AG09319 (cell line): Measurements from ENCODE around the gene SCAP.
A peak's percentile ranks its signal among the peaks of the same experiment; 100 is the strongest.
"Not testable (repeated sequence)": the region's sequence is repeated elsewhere in the genome, so short reads cannot be mapped to it uniquely, and the experiment has no call there.

ENCODE experiments used
- DNase-seq: peaks from one replicate; pipeline ENCODE4 v3.0.0-alpha.2; 2010; ENCODE audit warnings: low read depth; ENCODE audit errors: extremely low read depth
- TF ChIP-seq, protein P1 (sequence below): IDR thresholded peaks from 2 replicates; pipeline ENCODE4 v1.5.1; 2011; ENCODE audit warnings: low read depth, mild to moderate bottlenecking, inconsistent platforms, low read length, moderate library complexity

SCAP gene

DNA sequence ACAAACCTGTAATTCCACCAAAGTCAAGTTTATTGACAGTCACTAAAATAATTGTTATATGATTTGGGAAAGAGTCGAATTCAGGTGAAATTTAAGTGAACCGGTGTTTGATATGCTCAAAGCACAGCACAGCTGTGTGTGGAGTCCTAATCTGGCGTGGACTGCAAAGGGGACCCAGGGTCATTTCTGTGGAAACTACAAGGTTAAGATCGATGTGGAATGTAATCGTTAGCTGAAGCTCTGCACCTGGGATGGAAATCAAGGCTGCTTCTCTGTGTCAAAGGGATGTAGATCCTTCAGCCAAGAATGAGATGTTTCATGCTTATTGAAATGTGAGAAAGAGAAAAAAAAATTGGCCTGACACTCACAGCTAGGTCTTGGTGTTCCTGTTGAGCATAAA is 39.4 kb upstream of the SCAP start:
- TF ChIP-seq, protein P1, sequence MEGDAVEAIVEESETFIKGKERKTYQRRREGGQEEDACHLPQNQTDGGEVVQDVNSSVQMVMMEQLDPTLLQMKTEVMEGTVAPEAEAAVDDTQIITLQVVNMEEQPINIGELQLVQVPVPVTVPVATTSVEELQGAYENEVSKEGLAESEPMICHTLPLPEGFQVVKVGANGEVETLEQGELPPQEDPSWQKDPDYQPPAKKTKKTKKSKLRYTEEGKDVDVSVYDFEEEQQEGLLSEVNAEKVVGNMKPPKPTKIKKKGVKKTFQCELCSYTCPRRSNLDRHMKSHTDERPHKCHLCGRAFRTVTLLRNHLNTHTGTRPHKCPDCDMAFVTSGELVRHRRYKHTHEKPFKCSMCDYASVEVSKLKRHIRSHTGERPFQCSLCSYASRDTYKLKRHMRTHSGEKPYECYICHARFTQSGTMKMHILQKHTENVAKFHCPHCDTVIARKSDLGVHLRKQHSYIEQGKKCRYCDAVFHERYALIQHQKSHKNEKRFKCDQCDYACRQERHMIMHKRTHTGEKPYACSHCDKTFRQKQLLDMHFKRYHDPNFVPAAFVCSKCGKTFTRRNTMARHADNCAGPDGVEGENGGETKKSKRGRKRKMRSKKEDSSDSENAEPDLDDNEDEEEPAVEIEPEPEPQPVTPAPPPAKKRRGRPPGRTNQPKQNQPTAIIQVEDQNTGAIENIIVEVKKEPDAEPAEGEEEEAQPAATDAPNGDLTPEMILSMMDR: no peak

DNA sequence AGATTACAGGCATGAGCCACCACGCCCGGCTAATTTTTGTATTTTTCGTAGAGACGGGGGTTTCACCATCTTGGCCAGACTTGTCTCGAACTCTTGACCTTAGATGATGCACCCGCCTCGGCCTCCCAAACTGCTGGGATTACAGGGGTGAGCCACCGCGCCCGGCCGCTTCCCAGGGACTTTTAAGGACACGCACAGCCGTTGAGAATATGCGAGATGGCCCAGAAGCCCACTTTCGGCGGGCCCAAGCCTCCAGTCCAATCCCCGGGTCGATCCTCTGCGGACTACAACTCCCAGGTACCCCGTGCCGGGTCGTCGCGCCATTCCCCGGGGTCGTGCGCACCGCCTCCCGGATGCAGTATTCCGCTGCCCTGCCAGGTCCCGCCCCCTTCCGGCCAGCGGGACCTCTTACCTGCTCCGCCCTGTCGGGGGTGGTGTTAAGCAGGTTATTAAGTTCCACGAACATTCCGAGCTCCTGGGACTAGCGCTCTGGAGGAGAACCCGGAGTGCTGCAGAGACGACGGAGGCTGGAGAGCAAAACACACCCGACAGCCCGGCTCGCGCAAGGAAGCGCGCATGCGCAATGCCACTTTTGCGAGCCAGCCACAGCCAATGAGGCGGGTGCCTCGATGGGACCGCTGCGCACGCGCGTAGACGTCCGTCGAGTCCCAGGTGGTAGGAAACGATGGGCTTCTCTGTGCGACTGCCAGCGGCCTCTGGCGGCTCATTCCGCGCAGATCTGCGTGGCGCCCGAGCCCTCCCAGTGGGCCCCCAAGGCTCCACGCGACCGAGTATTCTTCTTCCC is 37.6 kb upstream of the SCAP start, which contains the start of gene ELP6:
Gene ELP6, minus strand, starts transcription at position 588 of the 805 bp plus-strand sequence. Its CDS starts 122 bp downstream, at position 466.
- peak; percentile 91 for DNase-seq
- TF ChIP-seq, protein P1: peak; percentile 35

More for the DNA sequence above, 39.4 kb upstream of the SCAP start:
- DNase-seq: no peak

DNA sequence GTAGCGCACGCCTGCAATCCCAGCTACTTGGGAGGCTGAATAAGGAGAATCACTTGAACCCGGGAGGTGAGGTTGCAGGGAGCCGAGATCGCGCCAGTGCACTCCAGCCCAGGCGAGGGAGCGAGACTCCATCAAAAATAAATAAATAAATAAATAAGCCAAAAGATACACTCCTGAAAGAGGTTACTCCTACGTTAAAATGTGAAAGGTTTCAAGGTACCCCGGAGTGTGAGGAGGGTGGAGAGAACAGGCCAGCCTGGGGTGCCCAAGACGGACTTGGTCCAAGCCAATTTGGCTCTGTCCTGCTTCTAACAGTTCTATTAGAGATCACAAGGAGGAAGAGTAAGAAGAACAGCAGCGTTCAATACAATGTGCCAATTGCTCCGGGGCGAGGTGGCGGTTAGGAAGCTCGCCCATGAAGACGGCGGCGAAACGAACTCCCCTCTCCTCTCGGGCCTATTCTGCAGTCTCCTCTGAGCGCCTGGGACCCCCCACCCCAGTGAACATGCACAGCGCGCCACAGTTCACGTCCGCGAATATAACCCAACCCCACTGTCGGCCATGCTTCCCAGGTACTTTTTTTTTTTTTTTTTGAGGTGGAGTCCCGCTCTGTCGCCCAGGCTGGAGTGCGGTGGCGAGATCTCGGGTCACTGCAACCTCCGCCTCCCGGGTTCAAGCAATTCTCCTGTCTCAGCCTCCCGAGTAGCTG is 36.8 kb upstream of the SCAP start:
- TF ChIP-seq, protein P1: no peak
- no peak for DNase-seq

DNA sequence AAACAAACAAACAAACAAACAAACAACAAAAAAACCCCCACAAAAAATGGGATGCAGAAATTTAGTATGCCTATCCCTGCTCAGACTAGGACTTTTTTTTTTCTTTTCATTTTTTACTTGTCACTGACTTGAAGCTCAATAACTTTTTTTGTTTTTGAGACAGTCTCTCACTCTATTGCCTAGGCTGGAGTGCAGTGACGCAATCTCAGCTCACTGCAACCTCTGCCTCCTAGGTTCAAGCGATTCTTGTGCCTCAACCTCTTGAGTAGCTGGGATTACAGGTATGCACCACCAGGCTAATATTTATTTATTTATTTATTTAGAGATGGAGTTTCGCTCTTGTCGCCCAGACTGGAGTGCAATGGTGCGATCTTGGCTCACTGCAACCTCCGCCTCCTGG is 29.5 kb upstream of the SCAP start:
- DNase-seq: not testable (repeated sequence)

DNA sequence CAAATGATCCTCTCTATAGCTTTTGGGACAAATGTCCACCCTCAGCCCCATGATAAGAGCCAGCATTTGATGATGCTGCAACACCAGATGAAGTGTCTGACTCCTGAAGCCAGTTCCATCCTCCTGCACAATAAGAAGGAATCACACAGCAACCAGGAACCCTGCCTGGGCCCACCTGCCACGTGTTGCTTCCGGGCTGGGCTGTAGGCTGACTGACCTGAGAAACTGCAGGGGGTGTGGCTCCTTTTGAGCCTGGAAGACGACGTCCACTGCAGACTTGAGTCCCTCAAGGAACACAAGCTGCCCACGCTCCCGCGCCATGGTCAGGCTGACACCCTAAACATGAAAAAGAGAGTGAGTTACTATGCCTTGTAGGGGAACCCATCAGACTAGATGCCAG is 28.4 kb upstream of the SCAP start:
- DNase-seq: no peak
- TF ChIP-seq, protein P1: no peak

DNA sequence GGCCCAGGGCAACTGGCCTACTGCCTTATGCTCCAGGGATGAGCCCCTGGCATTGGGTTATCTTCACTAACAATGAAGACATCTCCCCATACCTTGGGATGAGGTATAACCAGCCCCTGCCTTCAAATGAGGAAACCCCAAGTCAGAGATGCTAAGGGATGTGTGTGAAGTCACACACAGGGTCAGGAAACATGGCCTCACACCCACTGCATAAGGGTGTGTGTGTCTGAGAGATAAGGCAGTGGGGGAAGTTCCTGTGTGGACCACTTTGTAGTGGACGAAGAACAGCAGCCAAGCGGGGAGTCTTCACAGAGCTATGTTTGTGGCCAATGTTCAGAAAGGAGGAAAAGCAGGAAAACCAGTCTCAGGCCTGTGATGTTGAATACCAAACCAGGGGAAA is 27.3 kb upstream of the SCAP start:
- DNase-seq: no peak
- TF ChIP-seq, protein P1: no peak

DNA sequence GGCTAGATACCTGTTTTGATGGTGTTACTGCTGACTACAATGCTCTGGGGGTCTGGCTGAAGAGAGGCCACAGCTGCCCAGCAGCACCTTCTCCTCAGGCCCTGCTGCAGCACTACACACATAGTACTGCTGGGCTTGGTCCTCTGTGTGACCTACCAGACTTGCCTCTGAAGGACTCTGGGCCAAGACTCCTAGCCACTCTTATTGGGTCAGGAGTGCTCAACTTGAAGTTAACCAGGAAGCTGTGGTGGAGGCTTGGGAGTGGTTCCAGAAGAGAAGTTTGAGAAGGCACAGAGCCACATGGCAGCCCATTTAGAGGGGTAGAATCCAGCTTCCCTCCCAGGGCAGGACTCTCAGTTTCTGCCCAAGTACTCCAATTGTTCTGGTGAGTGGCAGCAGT is 21.2 kb upstream of the SCAP start:
- TF ChIP-seq, protein P1: no peak
- no peak for DNase-seq

DNA sequence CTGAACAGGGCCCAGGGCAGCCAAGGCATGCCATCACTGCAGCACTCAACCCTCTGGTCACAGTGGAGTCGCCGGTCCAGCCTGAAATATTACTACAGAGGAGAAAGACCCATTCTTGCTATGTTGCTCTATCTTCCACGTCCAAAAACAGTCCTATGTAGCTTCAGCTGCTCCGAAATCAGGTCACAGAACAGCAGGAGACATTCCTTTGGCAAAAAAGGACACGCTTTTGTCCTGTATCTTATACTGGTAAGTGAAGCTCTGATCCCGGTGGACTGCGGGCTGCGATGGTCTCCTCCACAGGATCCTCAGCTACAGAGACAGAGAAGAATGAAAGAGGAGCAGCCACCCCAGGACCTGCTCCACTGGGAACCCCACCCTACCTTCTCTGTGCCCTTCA is 20.1 kb upstream of the SCAP start:
- no peak for DNase-seq
- TF ChIP-seq, protein P1: no peak
